CD4-positive, alpha-beta T cell treated with Interleukin-6 for 4 hours (primary cell): ENCODE results near the gene DIAPH2.
"Not testable (repeated sequence)": the region's sequence is repeated elsewhere in the genome, so short reads cannot be mapped to it uniquely, and the experiment has no call there.

Experiments used
- DNase-seq: peaks from one replicate; pipeline ENCODE4 v3.0.0-alpha.2; 2020; ENCODE audit warnings: mixed read lengths

The DIAPH2 gene

GRCh38 chrX:96719161-96719875, 34.7 kb downstream of the DIAPH2 start:
- no peak for DNase-seq

GRCh38 chrX:96721354-96721753, 36.7 kb downstream of the DIAPH2 start:
- no peak for DNase-seq

- DNase-seq: no peak
Measured at GRCh38 chrX:96722781-96723180, 38.1 kb downstream of the DIAPH2 start.

GRCh38 chrX:96729053-96729452, 44.4 kb downstream of the DIAPH2 start:
- no peak for DNase-seq

- no peak for DNase-seq
Measured at GRCh38 chrX:96729868-96730643, 45.4 kb downstream of the DIAPH2 start.

GRCh38 chrX:96731000-96731399, 46.4 kb downstream of the DIAPH2 start:
- not testable (repeated sequence) for DNase-seq

- no peak for DNase-seq
Measured at GRCh38 chrX:96743367-96744073, 58.9 kb downstream of the DIAPH2 start.

GRCh38 chrX:96752781-96753180, 68.1 kb downstream of the DIAPH2 start:
- DNase-seq: no peak

- no peak for DNase-seq
Measured at GRCh38 chrX:96753230-96753629, 68.6 kb downstream of the DIAPH2 start.

GRCh38 chrX:96756491-96756890, 71.8 kb downstream of the DIAPH2 start:
- DNase-seq: no peak

GRCh38 chrX:96761566-96761965, 76.9 kb downstream of the DIAPH2 start:
- no peak for DNase-seq

GRCh38 chrX:96763608-96764007, 79.0 kb downstream of the DIAPH2 start:
- DNase-seq: no peak

- DNase-seq: no peak
Measured at GRCh38 chrX:96764864-96765263, 80.2 kb downstream of the DIAPH2 start.

GRCh38 chrX:96770315-96770714, 85.7 kb downstream of the DIAPH2 start:
- no peak for DNase-seq

- no peak for DNase-seq
Measured at GRCh38 chrX:96771486-96771885, 86.8 kb downstream of the DIAPH2 start.

- no peak for DNase-seq
Measured at GRCh38 chrX:96774116-96774515, 89.5 kb downstream of the DIAPH2 start.

- DNase-seq: no peak
Measured at GRCh38 chrX:96776966-96777365, 92.3 kb downstream of the DIAPH2 start.

- no peak for DNase-seq
Measured at GRCh38 chrX:96791559-96791958, 106.9 kb downstream of the DIAPH2 start.

GRCh38 chrX:96792047-96792446, 107.4 kb downstream of the DIAPH2 start:
- no peak for DNase-seq

GRCh38 chrX:96798982-96799381, 114.3 kb downstream of the DIAPH2 start:
- no peak for DNase-seq

GRCh38 chrX:96807318-96807717, 122.7 kb downstream of the DIAPH2 start:
- no peak for DNase-seq

GRCh38 chrX:96820935-96821334, 136.3 kb downstream of the DIAPH2 start:
- DNase-seq: no peak

GRCh38 chrX:96824166-96824565, 139.5 kb downstream of the DIAPH2 start:
- no peak for DNase-seq

- no peak for DNase-seq
Measured at GRCh38 chrX:96833333-96833732, 148.7 kb downstream of the DIAPH2 start.
